Suprapubic skin (tissue), 3 donors: ENCODE measurements around the gene VWF.

Experiments
- CTCF ChIP-seq, 2 donors: fragments of 200-600 bp in 1 of 2; fragments of 450-650 bp in 1 of 2; sonication (generic) in 1 of 2; IDR thresholded peaks; one replicate each; pipeline ENCODE4 v1.5.1; 2016 to 2019; ENCODE audit warnings: antibody characterized with exemption in 2 of 2, mild to moderate bottlenecking in 1 of 2, moderate library complexity in 1 of 2
- EP300 ChIP-seq: sonication (generic); formaldehyde crosslinking; IDR thresholded peaks from one replicate; pipeline ENCODE4 v1.6.1; 2017; ENCODE audit warnings: antibody characterized with exemption
- POLR2A ChIP-seq, 2 donors: fragments of 450-650 bp; IDR thresholded peaks; one replicate each; pipeline ENCODE4 v1.6.1; 2017; ENCODE audit warnings: antibody characterized with exemption in 2 of 2, mild to moderate bottlenecking in 2 of 2, moderate library complexity in 2 of 2

GRCh38 chr12:5944053-5944452 lies 180.4 kb downstream of the VWF start:
- TF ChIP-seq EP300 (no peak), CTCF (IDR thresholded peaks at IDR 0.05) (no peak), POLR2A (IDR thresholded peaks at IDR 0.05) (no peak)
